Activated CD8-positive, alpha-beta memory T cell treated with anti-CD3 and anti-CD28 coated beads, Interleukin-2, amount 50 U/mL, for 24 hours (primary cell): Measurements from ENCODE around the gene EREG.
"Not testable (repeated sequence)": the region's sequence is repeated elsewhere in the genome, so short reads cannot be mapped to it uniquely, and the experiment has no call there.

Experiments used
- DNase-seq: peaks from one replicate; pipeline ENCODE4 v3.0.0-alpha.2; 2020; ENCODE audit errors: extremely low read depth

EREG gene

DNA sequence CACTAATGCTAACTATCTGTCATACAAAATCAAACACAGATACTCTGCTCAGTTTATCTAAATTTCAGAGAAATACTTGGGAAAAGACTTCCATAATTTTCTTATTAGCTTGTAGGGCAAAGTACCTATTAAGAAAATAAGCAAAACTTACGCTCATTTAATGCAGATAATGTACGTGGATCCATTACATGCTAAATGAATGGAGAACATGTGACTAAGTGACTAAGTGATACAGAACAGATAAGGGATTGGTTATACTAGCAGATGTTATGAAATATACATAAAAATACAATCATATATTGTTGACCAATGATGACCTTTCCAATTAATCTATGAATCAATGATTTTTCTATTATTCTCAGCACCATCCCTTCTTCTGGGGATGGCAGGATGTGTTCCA is 25.7 kb downstream of the EREG start:
- DNase-seq = no peak

DNA sequence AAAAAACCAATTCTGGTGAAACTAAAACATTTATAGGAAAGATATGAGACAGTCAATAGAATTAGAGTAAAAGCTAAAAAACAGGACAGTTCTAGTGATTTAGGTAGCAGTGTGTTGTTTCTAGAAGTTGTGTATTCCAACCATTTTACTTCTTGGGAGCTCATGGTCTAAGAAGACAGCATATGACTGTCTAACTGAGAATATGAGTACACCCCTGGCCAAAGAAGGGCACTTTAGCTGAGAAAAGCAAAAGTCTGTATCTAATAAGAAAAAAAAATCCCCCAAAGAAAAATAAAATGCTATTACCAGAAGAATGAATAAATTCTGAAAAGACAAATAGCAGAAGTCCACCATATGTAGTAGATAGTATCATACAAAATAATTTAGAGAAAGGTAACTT is 26.4 kb downstream of the EREG start:
- DNase-seq = no peak

DNA sequence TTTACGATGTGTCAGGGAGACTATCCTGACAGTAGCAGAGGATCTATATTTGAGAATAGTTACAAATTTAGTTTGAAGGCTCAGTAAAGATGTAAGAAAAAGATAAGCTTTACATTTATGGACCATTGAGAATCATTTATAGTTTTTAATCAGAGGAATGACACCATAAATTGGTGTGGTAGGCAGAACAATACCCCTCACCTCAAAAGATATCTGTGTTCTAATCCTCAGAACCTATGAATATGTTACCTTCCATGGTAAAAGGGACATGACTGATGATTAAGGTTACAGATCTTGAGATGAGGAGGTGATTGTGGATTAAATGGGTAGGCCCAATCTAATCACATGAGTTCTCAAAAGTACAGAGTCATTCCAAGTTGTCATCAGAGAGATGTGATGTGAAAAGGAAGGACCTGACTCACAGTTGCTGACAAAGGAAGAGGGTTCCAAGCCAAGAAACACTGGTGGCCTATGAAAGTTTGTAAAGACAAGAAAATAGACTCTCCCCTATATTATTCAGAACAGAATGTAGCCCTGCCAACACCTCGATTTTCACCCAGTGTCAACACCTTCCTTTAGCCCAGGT is 27.0 kb downstream of the EREG start:
- DNase-seq = no peak

DNA sequence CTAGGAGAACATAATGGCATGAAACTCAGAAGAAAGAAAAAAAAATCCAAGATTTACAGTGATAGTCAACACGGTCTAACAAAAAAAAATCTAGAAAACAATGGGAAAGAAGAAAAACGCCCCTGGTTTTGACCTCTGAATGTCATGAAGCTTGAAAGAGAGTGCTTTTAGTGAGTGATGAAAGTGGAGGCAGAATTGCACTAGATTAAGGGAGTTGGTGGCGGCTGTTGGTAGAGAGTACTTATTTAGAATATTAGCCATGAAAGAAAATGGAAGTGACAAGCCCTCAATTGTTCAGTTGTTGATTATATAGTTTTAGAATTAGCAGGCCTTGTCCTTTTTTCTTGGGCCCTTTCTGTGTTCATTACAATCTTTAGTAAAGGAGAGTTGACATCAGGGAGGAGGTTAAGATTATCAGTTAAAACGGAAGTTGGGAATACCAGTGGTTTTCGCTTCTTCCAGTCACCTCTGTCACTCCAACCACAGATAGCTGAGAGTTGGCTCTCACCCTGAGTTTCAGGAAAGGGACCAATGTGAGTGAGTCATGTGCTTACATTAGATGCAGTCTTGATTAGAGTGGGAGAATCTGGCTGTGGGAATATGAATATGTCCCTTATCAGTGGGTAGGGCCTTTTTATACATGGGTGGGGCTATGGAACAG is 29.7 kb downstream of the EREG start:
- DNase-seq = no peak

DNA sequence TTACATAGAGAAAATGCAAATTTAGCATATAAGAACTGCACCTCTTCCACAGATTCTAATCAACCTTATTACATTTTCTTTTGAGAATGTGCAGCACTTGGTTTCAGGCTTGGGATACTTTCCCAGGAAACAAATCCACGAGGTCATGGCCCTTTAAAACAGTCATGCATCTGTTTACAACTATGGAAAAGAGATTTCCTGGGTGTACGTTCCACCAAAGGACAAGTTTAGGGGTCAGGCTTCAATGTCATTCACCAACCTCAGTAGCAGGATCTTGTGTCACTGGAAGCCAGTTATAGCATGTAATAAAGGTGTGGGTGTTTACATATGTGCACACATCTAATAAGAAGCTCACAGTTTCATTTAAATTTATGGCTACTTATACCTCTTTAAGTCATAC is 30.7 kb downstream of the EREG start:
- DNase-seq = no peak

DNA sequence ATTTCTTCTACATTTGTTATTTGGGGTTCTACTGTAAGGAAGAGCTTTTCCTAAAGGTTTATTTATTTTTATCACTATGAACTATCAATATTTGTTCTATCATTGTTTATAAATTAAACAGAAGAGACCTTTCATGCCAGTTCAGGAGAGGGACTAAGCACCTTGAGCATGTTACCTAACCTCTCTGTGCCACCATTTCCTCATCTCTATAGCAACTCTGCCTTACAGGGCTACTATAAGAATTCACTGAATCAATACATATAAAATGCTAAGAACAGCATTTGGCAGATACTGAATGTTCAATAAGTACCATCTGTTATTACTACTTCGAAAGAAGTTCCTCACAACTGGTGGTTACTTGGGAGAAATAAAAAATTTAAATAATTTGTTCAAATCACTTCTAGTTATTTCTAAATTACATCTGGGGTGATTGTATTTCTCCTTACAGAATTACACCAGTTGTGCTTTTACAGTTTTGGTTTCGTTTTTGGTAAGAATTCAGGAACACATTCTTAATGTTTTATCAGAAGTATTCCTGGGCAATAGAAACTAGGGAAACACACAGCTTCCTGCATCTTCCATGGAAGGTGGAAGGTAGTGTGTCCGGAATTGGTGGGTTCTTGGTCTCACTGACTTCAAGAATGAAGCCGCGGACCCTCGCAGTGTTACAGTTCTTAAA is 32.9 kb downstream of the EREG start:
- DNase-seq = no peak

DNA sequence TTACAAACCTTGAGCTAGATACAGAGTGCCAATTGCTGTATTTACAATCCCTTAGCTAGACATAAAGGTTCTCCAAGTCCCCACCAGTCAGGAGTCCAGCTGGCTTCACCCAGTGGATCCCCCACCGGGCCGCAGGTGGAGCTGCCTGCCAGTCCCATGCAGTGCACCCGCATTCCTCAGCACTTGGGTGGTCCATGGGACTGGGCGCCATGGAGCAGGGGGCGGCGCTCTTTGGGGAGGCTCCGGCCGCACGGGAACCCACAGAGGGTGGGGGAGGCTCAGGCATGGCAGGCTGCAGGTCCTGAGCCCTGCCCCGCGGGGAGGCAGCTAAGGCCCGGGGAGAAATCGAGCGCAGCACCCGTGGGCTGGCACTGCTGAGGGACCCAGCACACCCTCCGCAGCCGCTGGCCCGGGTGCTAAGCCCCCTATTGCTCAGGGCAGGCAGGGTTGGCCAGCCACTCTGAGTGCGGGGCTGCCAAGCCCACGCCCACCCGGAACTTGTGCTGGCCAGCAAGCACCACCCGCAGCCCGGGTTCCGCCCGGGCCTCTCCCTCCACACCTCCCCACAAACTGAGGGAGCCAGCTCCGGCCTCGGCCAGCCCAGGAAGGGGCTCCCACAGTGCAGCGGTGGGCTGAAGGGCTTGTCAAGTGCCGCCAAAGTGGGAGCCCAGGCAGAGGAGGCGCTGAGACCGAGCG is 34.1 kb downstream of the EREG start:
- DNase-seq = not testable (repeated sequence)

DNA sequence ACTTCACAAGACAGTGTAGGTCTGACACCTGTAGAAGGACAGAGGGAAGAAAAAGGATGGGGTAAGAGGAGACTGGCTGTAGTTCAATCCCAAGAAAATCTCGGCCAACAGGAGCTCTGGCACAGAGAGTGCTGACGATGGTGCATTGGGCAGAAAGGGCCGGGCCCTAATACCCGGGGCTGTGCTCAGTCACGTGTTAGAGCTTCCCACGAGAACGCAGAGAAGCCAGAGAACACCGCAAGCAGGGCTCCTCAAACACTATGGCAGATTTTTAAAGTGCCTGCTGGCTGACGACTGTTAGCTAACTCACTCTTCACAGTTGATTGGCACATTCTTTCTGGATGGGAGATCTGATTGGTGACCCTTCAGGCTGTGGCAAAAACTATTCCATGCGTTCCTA is 35.5 kb downstream of the EREG start:
- DNase-seq = no peak

DNA sequence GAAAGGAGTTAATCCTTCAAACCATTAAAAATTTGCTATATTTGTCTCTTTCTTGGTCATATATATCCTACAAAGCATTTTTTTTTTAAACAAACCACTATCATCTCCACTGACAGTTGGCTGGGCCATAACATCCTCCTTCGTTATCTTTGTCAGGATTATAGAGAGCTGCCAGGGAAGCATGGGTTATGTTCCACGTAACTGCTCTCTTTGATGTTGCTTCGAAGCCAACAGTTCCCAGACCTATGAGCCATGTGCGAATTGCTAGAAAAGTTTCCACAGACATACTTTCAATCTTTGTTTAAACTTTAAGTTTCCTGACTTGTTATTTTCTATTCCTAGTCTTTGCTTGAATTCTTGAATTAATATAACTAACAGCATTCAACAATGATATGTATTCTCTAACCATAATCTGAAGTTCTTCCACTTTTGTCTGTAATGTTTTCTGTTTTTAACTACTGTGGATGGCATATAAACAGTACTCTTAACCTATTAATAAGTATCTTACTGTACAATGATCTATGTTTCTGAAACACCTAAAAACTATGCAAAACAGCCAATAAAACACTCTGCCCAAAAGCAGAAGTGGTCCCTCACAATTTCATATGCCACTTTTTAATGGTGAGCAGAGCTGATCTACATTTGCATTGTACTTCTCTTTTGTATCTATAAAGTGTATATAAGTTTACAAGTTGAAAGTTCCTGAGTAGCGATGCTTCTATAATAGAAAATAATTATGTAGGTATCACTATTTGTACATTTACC is 37.9 kb downstream of the EREG start:
- DNase-seq = no peak

DNA sequence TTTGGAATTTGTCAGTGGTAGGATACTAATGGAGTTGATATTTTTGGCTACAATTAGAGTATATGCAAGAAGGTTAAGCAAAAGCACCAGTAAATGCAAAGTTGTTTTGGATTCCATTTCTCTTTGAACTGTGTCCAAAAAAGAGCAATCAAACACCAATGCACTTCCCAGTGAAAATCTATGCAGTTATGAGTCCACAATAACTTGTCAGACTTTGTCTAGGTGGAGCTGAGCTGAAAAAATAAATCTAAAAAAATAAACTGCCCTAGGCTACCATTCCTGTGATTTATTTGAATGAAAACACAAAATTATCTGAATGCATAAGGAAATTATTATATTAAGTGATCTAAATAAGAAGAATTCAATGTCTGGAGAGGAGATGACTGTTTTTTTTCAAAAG is 42.9 kb downstream of the EREG start:
- DNase-seq = no peak

DNA sequence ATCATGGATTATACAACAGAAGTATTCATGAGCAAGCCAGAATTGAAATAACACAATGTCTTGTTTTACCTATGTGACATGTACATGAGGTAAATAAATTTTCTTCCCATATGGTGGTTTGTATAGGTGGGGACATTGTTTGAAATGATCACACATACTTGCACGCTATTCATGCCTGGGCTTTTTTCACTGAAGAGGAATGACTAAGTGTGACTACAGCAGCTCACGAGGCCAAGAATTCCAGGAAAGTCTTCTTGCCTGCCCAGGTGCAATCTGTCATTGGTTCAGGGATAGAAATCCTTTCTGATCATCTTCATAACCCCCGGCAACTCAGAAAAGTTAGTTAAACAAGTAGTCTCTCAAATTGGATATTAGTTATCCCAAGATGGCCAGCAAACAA is 43.7 kb downstream of the EREG start:
- no peak for DNase-seq

DNA sequence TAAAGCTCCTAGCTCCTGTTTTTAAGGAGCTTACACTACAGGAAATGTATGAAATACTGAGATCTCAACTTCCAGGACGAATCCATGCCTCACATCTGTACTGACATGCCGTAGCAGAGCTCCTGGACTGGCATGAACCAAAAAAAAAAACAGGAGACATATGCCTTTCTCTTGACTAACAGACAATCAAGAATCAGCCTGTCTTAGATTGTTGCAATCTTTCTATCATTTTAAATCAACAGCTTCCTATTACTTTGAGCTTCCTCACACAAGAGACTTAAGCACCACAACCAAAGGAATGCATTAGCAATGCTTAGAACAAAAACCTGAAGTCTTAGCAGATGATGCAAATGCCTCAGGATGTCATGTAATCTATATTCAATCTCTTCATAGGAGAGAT is 45.3 kb downstream of the EREG start:
- DNase-seq = no peak

DNA sequence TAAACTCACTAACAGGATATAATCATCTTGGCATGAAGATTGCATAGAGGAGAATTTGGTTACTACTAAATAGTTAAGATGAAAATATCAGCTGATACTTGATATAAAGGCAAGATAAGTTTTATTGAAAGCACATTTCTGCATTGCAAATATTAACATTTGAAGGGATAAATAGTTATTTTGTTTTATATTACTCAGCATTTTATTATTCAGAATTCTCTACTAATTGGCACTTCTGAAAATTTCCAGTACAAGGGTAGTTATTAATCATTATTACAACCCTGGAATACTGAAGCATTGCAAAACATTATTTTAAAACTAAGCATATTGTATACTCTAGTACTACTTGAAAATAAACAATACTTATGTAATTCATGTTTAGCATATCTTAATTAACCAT is 47.3 kb downstream of the EREG start:
- no peak for DNase-seq

DNA sequence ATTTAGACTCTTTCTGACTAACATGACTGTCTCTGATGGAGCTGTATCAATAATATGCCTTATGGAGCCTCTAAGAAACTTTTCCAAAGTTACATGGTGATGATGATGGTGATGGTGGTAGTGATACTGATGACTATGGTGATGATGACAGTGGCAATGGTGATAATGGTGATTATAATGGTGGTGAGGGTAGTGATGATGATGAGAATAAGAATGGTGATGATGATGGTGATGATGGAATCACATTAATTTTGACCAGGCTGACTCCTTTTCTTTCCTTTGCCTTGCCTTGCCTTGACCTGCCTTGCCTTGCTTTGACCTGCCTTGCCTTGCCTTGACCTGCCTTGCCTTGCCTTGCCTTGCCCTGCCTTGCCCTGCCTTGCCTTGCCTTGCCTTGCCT is 48.3 kb downstream of the EREG start:
- no peak for DNase-seq

DNA sequence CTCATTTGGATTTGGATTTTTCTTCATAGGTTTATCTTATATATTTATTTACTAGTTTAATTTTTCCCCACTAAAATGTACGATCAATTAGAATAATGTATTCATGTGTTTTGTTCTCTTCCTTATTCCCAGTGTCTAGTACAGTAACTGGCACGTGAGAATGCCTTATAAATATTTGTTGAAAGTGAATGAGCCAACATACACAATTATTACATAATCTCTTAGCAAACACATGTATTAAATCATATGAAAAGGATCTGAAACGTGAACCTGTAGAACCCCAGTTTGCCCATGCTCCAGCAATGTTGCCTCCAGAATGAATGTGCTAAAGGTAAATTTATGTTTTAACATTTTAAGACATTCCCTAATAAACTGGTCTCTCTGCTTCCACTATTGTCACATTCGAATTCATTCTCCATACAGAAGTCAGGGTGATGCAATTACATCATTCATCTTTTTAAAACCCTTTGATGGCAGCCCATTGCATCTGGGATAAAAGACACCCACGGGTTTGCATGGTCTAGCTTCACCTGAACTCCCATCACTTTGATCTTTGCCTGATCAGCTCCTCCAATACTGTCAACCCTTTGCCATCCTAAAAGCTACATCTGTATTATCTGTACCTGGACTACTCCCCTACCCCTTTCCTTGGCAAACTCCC is 49.3 kb downstream of the EREG start:
- DNase-seq = no peak

DNA sequence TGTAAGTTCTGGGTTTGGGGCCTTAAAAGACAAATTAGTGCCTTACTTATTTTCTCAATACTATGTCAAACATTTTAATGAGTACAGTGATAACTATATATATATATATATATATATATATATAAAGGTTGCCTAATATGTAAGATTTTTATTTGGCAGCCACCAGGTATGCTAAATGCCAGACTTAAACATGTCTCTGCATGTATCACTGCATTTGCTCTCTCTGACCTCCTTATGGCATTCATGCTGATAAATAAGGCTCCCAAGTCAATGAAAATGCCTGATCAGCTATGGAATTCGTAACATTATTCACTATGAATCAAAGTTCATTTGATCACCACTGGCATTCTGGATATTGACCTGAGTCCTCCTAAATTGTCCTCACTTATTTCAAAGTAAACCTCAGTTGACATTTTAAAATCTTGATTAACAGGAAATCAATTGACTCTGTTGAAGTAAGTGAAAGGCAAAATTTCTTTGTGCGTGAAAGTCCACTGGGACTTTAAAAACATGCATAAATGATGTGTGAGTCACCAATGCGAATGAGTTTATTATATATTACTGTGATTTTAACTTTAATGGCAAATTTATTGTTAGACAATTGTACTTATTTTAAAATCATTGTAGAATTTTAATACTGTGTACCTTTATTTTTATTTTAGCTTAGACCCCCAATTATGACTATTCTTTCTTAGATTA is 50.8 kb downstream of the EREG start:
- DNase-seq = no peak

DNA sequence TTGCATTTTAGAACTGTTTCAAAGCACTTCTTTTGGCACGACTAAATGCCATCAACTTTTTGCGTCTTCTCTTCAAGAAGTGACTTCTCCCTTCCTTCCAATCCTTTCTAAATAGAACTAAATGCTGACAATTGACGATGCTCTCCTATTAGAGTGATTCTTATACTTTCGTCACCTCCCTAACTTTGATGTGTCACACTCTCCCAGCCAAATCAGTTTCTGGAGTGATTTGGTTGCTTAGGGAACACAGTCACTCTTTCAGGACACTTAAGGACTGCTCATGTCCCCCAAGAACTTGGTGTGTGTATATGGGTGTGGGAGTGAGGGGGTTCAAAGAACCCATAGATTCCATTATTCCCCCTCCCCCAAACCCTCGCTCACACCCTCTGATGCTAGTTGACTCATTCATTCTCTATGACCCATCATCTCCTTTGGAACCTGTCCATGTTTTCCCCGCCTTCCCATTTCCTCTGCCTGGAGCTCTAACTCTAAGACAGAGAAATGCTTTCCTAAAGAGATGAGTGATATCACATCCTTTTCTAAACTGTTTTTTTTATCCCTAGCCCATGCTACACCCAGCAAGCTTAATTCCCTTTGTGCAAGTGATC is 53.2 kb downstream of the EREG start:
- no peak for DNase-seq

DNA sequence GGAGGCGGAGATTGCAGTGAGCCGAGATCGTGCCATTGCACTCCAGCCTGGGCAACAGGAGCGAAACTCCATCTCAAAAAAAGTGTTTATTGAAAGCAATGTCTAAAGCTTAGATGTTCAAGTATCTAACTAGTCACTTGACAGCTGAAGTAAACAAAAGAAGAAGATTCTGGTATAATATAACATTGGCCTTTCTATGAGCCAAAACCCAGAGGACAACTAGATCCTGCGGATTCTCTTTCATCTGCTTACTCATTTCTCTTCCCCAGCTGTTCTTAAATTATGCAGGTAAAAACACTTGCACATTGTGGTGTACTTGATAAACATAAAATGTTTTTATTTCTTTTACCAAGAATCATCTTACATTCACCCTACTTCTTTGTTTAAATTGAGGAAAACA is 55.9 kb downstream of the EREG start:
- no peak for DNase-seq

DNA sequence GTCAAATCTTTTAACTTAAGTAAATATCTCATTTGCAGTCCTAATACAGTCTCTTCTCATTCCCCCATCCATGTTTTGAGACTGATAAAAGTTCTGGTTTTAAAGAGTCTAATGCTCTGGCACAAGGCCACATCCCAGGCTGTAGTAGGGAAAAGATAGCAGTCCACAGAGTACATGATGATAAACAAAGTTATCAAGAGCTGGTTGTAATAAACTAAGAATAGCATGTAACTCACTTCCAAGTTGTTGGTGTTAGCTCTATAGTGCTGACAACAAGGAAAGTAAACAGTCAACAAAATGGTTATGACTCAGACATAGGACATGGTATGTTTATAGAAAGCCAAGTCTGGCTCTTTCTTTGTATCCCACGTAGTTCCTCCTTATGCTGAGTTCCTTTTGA is 58.2 kb downstream of the EREG start:
- DNase-seq = no peak

DNA sequence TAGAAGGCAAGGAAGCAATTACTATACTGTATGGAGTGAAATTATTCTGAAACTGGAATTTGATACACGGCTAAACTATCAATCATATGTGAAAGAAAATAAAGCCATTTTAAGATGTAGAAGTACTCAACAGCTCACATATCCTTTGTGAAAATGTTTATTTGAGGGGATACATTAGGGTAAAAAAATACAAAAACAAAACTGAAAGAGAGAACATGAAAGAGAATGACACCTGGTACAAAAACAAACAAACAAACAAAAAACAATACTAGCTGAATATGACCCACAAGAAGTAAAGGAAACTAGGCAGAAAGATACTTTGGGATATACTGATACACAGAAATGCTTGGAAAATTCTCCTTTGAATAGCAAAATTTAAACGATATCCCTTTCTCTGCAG is 59.2 kb downstream of the EREG start:
- no peak for DNase-seq

DNA sequence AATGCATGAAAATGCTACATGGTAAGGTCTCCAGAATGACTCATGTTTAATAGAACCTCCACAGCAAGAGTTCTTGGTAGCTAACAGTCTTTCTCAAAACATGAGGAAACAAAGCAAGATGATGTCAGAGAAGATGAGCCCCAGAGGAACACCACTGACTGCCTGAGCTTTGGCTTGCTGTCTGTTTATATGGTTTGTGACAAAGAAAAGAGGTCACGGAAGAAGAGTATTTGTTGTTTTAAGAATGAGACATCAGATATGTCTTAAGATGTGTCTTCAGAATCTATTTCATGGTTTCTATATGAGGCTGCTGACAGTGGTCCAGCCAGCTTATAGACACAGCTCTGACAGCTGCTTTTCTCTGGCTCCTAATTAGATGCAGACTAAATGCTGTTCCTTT is 61.2 kb downstream of the EREG start:
- no peak for DNase-seq
